A549 (cell line): ENCODE measurements around the gene DMRTC2.

Source experiments
- EP300 ChIP-seq, 2 experiments: fragments of >200 bp; sonication (Bioruptor Twin); formaldehyde crosslinking; IDR thresholded peaks; 2 replicates in 1 of 2; 3 replicates in 1 of 2; pipeline ENCODE4 v1.6.1; 2016 to 2017
- HDAC2 ChIP-seq: fragments of 200-600 bp; sonication (generic); IDR thresholded peaks from 2 replicates; pipeline ENCODE4 v1.6.1; 2016
- MAFK ChIP-seq: fragments of 450-650 bp; IDR thresholded peaks from 2 replicates; pipeline ENCODE4 v1.6.1; 2014; ENCODE audit not compliant: partially characterized antibody
- NR3C1 ChIP-seq: fragments of >200 bp; sonication (Bioruptor Twin); formaldehyde crosslinking; IDR thresholded peaks from 3 replicates; pipeline ENCODE4 v1.6.1; 2017
- POLR2A ChIP-seq: IDR thresholded peaks from 2 replicates; pipeline ENCODE4 v1.6.1; 2012; ENCODE audit warnings: mild to moderate bottlenecking, low read length
- RFX5 ChIP-seq: fragments of 450-650 bp; IDR thresholded peaks from 2 replicates; pipeline ENCODE4 v1.7.1; 2014; ENCODE audit warnings: antibody characterized with exemption, mild to moderate bottlenecking, moderate library complexity
- SREBF2 ChIP-seq: fragments of 450-650 bp; IDR thresholded peaks from 2 replicates; pipeline ENCODE4 v1.6.1; 2014; ENCODE audit warnings: mild to moderate bottlenecking, moderate library complexity
- TF ChIP-seq, protein P1 (sequence below): fragments of 200-600 bp; sonication (generic); IDR thresholded peaks from 2 replicates; pipeline ENCODE4 v1.6.1; 2016; ENCODE audit warnings: antibody characterized with exemption, mild to moderate bottlenecking, moderate library complexity
- TF ChIP-seq, protein P2 (sequence below): fragments of 450-650 bp; IDR thresholded peaks from 2 replicates; pipeline ENCODE4 v1.6.1; 2014; ENCODE audit warnings: antibody characterized with exemption
- TF ChIP-seq, protein P3 (sequence below): fragments of >200 bp; sonication (Bioruptor Twin); formaldehyde crosslinking; IDR thresholded peaks from 3 replicates; pipeline ENCODE4 v1.5.1; 2016

DNA sequence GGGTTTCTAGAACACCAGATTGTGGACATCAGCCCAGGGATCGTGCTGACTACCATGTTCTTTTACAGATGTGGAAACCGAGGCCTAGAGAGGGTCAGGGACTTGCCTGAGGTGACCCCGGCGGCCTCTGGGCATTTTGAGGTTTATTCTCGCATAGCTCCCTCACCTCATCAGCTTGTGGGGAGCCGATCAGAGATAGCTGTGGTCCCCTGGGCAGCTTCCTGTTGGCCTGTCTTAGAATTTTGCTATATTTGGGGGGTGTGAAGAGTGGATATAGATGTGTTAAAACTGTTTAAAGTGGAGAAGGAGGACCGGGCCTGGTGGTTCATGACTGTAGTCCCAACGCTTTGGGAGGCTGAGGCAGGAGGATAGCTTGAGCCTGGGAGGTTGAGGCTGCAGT lies 45.1 kb downstream of the DMRTC2 start:
- TF ChIP-seq, protein P1, sequence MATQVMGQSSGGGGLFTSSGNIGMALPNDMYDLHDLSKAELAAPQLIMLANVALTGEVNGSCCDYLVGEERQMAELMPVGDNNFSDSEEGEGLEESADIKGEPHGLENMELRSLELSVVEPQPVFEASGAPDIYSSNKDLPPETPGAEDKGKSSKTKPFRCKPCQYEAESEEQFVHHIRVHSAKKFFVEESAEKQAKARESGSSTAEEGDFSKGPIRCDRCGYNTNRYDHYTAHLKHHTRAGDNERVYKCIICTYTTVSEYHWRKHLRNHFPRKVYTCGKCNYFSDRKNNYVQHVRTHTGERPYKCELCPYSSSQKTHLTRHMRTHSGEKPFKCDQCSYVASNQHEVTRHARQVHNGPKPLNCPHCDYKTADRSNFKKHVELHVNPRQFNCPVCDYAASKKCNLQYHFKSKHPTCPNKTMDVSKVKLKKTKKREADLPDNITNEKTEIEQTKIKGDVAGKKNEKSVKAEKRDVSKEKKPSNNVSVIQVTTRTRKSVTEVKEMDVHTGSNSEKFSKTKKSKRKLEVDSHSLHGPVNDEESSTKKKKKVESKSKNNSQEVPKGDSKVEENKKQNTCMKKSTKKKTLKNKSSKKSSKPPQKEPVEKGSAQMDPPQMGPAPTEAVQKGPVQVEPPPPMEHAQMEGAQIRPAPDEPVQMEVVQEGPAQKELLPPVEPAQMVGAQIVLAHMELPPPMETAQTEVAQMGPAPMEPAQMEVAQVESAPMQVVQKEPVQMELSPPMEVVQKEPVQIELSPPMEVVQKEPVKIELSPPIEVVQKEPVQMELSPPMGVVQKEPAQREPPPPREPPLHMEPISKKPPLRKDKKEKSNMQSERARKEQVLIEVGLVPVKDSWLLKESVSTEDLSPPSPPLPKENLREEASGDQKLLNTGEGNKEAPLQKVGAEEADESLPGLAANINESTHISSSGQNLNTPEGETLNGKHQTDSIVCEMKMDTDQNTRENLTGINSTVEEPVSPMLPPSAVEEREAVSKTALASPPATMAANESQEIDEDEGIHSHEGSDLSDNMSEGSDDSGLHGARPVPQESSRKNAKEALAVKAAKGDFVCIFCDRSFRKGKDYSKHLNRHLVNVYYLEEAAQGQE, result no peak
- TF ChIP-seq, protein P2, sequence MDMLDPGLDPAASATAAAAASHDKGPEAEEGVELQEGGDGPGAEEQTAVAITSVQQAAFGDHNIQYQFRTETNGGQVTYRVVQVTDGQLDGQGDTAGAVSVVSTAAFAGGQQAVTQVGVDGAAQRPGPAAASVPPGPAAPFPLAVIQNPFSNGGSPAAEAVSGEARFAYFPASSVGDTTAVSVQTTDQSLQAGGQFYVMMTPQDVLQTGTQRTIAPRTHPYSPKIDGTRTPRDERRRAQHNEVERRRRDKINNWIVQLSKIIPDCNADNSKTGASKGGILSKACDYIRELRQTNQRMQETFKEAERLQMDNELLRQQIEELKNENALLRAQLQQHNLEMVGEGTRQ, result no peak
- TF ChIP-seq SREBF2 (no peak), RFX5 (no peak), HDAC2 (no peak), MAFK (no peak), EP300 (IDR thresholded peaks at IDR 0.05) (no peak), POLR2A (no peak), NR3C1 (no peak)
- TF ChIP-seq, protein P3, sequence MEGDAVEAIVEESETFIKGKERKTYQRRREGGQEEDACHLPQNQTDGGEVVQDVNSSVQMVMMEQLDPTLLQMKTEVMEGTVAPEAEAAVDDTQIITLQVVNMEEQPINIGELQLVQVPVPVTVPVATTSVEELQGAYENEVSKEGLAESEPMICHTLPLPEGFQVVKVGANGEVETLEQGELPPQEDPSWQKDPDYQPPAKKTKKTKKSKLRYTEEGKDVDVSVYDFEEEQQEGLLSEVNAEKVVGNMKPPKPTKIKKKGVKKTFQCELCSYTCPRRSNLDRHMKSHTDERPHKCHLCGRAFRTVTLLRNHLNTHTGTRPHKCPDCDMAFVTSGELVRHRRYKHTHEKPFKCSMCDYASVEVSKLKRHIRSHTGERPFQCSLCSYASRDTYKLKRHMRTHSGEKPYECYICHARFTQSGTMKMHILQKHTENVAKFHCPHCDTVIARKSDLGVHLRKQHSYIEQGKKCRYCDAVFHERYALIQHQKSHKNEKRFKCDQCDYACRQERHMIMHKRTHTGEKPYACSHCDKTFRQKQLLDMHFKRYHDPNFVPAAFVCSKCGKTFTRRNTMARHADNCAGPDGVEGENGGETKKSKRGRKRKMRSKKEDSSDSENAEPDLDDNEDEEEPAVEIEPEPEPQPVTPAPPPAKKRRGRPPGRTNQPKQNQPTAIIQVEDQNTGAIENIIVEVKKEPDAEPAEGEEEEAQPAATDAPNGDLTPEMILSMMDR, result no peak
